Cardiac muscle cell (in vitro differentiated cells and primary cell): Measurements from ENCODE around the gene SLC4A4. TPM values are rescaled to one million over a fixed set of nuclear protein-coding genes. Genes with fewer than 3 reads are reported as not detected.

Source experiments
- DNase-seq, 2 donors: peaks; one replicate each; pipeline versions ENCODE4 v3.0.0 to v3.0.0-alpha.2; 2010 to 2017; ENCODE audit warnings: low read depth in 1 of 2, low spot score in 1 of 2
- H3K27ac ChIP-seq: fragments of 200-600 bp; sonication (generic); 2 replicates; pipeline ENCODE4 v1.5.1; 2016
- H3K27me3 ChIP-seq: fragments of 200-600 bp; sonication (generic); 2 replicates; pipeline ENCODE4 v1.6.0; 2016; ENCODE audit warnings: control low read depth
- H3K36me3 ChIP-seq: fragments of 200-600 bp; sonication (generic); 2 replicates; pipeline ENCODE4 v1.5.1; 2016; ENCODE audit warnings: control low read depth
- H3K4me1 ChIP-seq: fragments of 200-600 bp; sonication (generic); 2 replicates; pipeline ENCODE4 v1.8.1; 2017; ENCODE audit warnings: low read depth, mild to moderate bottlenecking, mixed run types
- H3K4me3 ChIP-seq: fragments of 200-600 bp; sonication (generic); 2 replicates; pipeline ENCODE4 v1.5.1; 2016; ENCODE audit warnings: mild to moderate bottlenecking
- H3K9me3 ChIP-seq: fragments of 200-600 bp; sonication (generic); 2 replicates; pipeline ENCODE4 v1.5.1; 2017; ENCODE audit warnings: low read depth, mild to moderate bottlenecking, control low read depth
- polyA plus RNA-seq: library from polyadenylated mRNA; unstranded; fragments of >200 nt; fragmentation: Nextera tagmentation; extraction: Ambion mirVana; gene quantifications from 2 replicates; pipeline ENCODE4 v1.2.1, GENCODE V29; 2016
- total RNA-seq: library from RNA; depleted of rRNA; stranded (reverse); fragments of >200 nt; gene quantifications from 2 replicates; pipeline ENCODE4 v1.2.3, GENCODE V29; 2016
- TF ChIP-seq, protein P1 (sequence below): IDR thresholded peaks from 2 replicates; pipeline ENCODE4 v1.5.1; 2012; ENCODE audit warnings: low read depth, mild to moderate bottlenecking, low read length

The SLC4A4 gene
- total and polyA plus RNA-seq, 2 experiments from 2014 or later = 12.7 to 31.5 TPM

GRCh38 chr4:71304289-71304850, 34.5 kb upstream of the SLC4A4 start:
- H3K4me3 ChIP-seq = no peak overlapping the region
- TF ChIP-seq, protein P1, sequence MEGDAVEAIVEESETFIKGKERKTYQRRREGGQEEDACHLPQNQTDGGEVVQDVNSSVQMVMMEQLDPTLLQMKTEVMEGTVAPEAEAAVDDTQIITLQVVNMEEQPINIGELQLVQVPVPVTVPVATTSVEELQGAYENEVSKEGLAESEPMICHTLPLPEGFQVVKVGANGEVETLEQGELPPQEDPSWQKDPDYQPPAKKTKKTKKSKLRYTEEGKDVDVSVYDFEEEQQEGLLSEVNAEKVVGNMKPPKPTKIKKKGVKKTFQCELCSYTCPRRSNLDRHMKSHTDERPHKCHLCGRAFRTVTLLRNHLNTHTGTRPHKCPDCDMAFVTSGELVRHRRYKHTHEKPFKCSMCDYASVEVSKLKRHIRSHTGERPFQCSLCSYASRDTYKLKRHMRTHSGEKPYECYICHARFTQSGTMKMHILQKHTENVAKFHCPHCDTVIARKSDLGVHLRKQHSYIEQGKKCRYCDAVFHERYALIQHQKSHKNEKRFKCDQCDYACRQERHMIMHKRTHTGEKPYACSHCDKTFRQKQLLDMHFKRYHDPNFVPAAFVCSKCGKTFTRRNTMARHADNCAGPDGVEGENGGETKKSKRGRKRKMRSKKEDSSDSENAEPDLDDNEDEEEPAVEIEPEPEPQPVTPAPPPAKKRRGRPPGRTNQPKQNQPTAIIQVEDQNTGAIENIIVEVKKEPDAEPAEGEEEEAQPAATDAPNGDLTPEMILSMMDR = no peak
- H3K9me3 ChIP-seq = no peaks in the 10 kb centered on the region
- DNase-seq = no peak
- no peaks in the 10 kb centered on the region for H3K27me3 ChIP-seq
- H3K36me3 ChIP-seq = no peaks in the 10 kb centered on the region
- peaks cover 12% of the 10 kb centered on the region for H3K4me1 ChIP-seq
- H3K27ac ChIP-seq = no peak overlapping the region

GRCh38 chr4:71307729-71308128, 31.1 kb upstream of the SLC4A4 start:
- no peaks in the 10 kb centered on the region for H3K9me3 ChIP-seq
- DNase-seq = no peak
- H3K27me3 ChIP-seq = no peaks in the 10 kb centered on the region
- H3K4me3 ChIP-seq = no peak overlapping the region
- H3K27ac ChIP-seq = no peak overlapping the region
- H3K4me1 ChIP-seq = no peaks in the 10 kb centered on the region
- no peaks in the 10 kb centered on the region for H3K36me3 ChIP-seq
- TF ChIP-seq, protein P1 = no peak

- peak in 1 of 2 donors; percentile 17 for DNase-seq
- Histone ChIP-seq H3K4me1 (peaks cover 31% of the 10 kb centered on the region), H3K27me3 (no peaks in the 10 kb centered on the region), H3K9me3 (no peaks in the 10 kb centered on the region), H3K4me3 (no peak overlapping the region), H3K27ac (no peak overlapping the region), H3K36me3 (no peaks in the 10 kb centered on the region)
- TF ChIP-seq, protein P1 = no peak
Observed at GRCh38 chr4:71322425-71322824, 16.4 kb upstream of the SLC4A4 start.

GRCh38 chr4:71333368-71333767, 5.5 kb upstream of the SLC4A4 start:
- H3K4me3 ChIP-seq = no peak overlapping the region
- TF ChIP-seq, protein P1 = no peak
- no peaks in the 10 kb centered on the region for H3K4me1 ChIP-seq
- H3K9me3 ChIP-seq = no peaks in the 10 kb centered on the region
- no peak overlapping the region for H3K27ac ChIP-seq
- no peaks in the 10 kb centered on the region for H3K36me3 ChIP-seq
- no peaks in the 10 kb centered on the region for H3K27me3 ChIP-seq
- no peak for DNase-seq

GRCh38 chr4:71333960-71334359, 4.9 kb upstream of the SLC4A4 start:
- TF ChIP-seq, protein P1 = no peak
- DNase-seq = no peak
- Histone ChIP-seq H3K27me3 (no peaks in the 10 kb centered on the region), H3K36me3 (no peaks in the 10 kb centered on the region), H3K4me3 (no peak overlapping the region), H3K27ac (no peak overlapping the region), H3K9me3 (no peaks in the 10 kb centered on the region), H3K4me1 (no peaks in the 10 kb centered on the region)

DNA sequence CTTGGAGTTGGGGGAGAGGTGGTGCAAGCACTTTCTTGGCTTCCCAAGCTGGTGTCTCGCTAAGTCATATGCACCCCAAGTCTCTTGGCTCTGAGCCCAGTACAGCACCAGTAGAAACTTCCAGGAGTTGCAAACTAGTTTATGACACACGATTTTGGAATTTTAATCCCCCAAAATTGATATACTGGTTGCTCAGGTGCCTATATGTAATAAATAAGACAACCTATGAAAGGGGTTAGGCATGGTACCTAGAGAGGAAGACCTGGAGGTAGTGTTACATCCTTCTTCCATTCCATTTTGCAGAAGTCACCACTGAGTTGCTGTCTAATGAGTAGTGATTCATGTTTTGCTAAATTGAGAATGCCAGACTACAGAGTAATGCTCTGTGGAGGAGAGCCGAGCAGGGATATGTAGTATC, 4.3 kb upstream of the SLC4A4 start:
- Histone ChIP-seq H3K27ac (no peak overlapping the region), H3K4me1 (no peaks in the 10 kb centered on the region), H3K9me3 (no peaks in the 10 kb centered on the region), H3K27me3 (no peaks in the 10 kb centered on the region), H3K36me3 (no peaks in the 10 kb centered on the region), H3K4me3 (no peak overlapping the region)
- TF ChIP-seq, protein P1 = no peak
- peak in 1 of 2 donors; percentile 9 for DNase-seq
